ENCODE measurements around the gene RTEL1.

RTEL1 gene

GRCh38 chr20:63653041-63653973 lies 4.8 kb upstream of the RTEL1 start, which contains the start of gene STMN3:
Gene STMN3, minus strand, starts transcription at chr20:63653424. Its CDS starts 79 bp downstream, at chr20:63653345.
- in situ Hi-C loops (cut with HindIII; ENCODE audit: low sequenced_read_pairs) = no loop called here
- DNase-seq (ENCODE audit: low read depth, low spot score) = peak; percentile 95
- no peak for TF ChIP-seq CTCF (IDR thresholded peaks at IDR 0.05; ENCODE audit: low read depth, low read length)
- H3K4me3 ChIP-seq (ENCODE audit: low read depth, low read length) = peak within 1 kb of the TSS; percentile 48

- DNase-seq (ENCODE audit: low read depth, low spot score) = no peak
- in situ Hi-C loops (cut with HindIII; ENCODE audit: low sequenced_read_pairs) = no loop called here
- TF ChIP-seq CTCF (IDR thresholded peaks at IDR 0.05; ENCODE audit: low read depth, low read length) = no peak
- H3K4me3 ChIP-seq (ENCODE audit: low read depth, low read length) = peak overlapping the region; percentile 43
Measured at GRCh38 chr20:63653974-63654668, 4.0 kb upstream of the RTEL1 start.

- H3K4me3 ChIP-seq (ENCODE audit: low read depth, low read length) = no peak overlapping the region
- TF ChIP-seq CTCF (IDR thresholded peaks at IDR 0.05; ENCODE audit: low read depth, low read length) = no peak
- in situ Hi-C loops (cut with HindIII; ENCODE audit: low sequenced_read_pairs) = no loop called here
- no peak for DNase-seq (ENCODE audit: low read depth, low spot score)
Measured at GRCh38 chr20:63655249-63655648, 2.9 kb upstream of the RTEL1 start.

GRCh38 chr20:63656451-63656850 lies 1.7 kb upstream of the RTEL1 start:
- in situ Hi-C loops (cut with HindIII; ENCODE audit: low sequenced_read_pairs) = no loop called here
- TF ChIP-seq CTCF (IDR thresholded peaks at IDR 0.05; ENCODE audit: low read depth, low read length) = no peak
- DNase-seq (ENCODE audit: low read depth, low spot score) = no peak
- H3K4me3 ChIP-seq (ENCODE audit: low read depth, low read length) = no peak overlapping the region

GRCh38 chr20:63657260-63657936 lies 714 bp upstream of the RTEL1 start:
- in situ Hi-C loops (cut with HindIII; ENCODE audit: low sequenced_read_pairs) = no loop called here
- DNase-seq (ENCODE audit: low read depth, low spot score) = no peak
- peak overlapping the region; percentile 76 for H3K4me3 ChIP-seq (ENCODE audit: low read depth, low read length)
- TF ChIP-seq CTCF (IDR thresholded peaks at IDR 0.05; ENCODE audit: low read depth, low read length) = no peak

GRCh38 chr20:63658749-63659187 lies 656 bp downstream of the RTEL1 start:
- TF ChIP-seq CTCF (IDR thresholded peaks at IDR 0.05; ENCODE audit: low read depth, low read length) = no peak
- DNase-seq (ENCODE audit: low read depth, low spot score) = no peak
- in situ Hi-C loops (cut with HindIII; ENCODE audit: low sequenced_read_pairs) = no loop called here
- H3K4me3 ChIP-seq (ENCODE audit: low read depth, low read length) = peak overlapping the region; percentile 76
